ENCODE data around the gene CCHCR1. TPM values are rescaled to one million over a fixed set of nuclear protein-coding genes. Genes with fewer than 3 reads are reported as not detected.

Gene CCHCR1
- total and polyA plus RNA-seq, 2 experiments from 2014 or later, result 19.8 to 46.7 TPM

- TF ChIP-seq, protein P1, sequence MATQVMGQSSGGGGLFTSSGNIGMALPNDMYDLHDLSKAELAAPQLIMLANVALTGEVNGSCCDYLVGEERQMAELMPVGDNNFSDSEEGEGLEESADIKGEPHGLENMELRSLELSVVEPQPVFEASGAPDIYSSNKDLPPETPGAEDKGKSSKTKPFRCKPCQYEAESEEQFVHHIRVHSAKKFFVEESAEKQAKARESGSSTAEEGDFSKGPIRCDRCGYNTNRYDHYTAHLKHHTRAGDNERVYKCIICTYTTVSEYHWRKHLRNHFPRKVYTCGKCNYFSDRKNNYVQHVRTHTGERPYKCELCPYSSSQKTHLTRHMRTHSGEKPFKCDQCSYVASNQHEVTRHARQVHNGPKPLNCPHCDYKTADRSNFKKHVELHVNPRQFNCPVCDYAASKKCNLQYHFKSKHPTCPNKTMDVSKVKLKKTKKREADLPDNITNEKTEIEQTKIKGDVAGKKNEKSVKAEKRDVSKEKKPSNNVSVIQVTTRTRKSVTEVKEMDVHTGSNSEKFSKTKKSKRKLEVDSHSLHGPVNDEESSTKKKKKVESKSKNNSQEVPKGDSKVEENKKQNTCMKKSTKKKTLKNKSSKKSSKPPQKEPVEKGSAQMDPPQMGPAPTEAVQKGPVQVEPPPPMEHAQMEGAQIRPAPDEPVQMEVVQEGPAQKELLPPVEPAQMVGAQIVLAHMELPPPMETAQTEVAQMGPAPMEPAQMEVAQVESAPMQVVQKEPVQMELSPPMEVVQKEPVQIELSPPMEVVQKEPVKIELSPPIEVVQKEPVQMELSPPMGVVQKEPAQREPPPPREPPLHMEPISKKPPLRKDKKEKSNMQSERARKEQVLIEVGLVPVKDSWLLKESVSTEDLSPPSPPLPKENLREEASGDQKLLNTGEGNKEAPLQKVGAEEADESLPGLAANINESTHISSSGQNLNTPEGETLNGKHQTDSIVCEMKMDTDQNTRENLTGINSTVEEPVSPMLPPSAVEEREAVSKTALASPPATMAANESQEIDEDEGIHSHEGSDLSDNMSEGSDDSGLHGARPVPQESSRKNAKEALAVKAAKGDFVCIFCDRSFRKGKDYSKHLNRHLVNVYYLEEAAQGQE (IDR thresholded peaks at IDR 0.05; ENCODE audit: unreplicated experiment), result no peak
- TF ChIP-seq EZH2 (IDR thresholded peaks at IDR 0.05; ENCODE audit: low read depth, unreplicated experiment), result no peak
- TF ChIP-seq CTCF (conservative IDR thresholded peaks at IDR 0.05; ENCODE audit: low read depth in 2 of 2), result no peak
- no peak for TF ChIP-seq JUNB (IDR thresholded peaks at IDR 0.05; ENCODE audit: unreplicated experiment)
- no peak for TF ChIP-seq NANOG (IDR thresholded peaks at IDR 0.05; ENCODE audit: borderline replicate concordance)
Observed at GRCh38 chr6:31143148-31143547, 14.5 kb downstream of the CCHCR1 start (continued).

- Histone ChIP-seq H3K27ac (ENCODE audit: low read depth) (no peak overlapping the region), H3K4me1 (ENCODE audit: insufficient read depth) (peaks cover 7% of the 10 kb centered on the region; the same call in 1 of the 2 replicates), H3K36me3 (ENCODE audit: insufficient read depth) (peaks cover 7% of the 10 kb centered on the region), H3K79me2 (replicated peaks; ENCODE audit: insufficient read depth) (no peaks in the 10 kb centered on the region), H3F3A (replicated peaks; ENCODE audit: low read depth) (no peaks in the 10 kb centered on the region), H3K4me3 (no peak overlapping the region), H3K9me2 (ENCODE audit: insufficient read depth) (0 out of 2 replicates have a peak, but pooled peaks cover 3% of the 10 kb centered on the region), H3K4me2 (no peak overlapping the region), H4K20me1 (replicated peaks; ENCODE audit: insufficient read depth) (no peaks in the 10 kb centered on the region), H2AFZ (no peak overlapping the region), H3K27me3 (ENCODE audit: insufficient read depth) (no peaks in the 10 kb centered on the region)
- H3K4me1 Mint-ChIP-seq, result peaks cover 44% of the 10 kb centered on the region
- no peak overlapping the region; the same call in 1 of the 2 replicates for H3K27ac Mint-ChIP-seq
- no peak for TF ChIP-seq ZNF331 (CRISPR knock-in tag; IDR thresholded peaks at IDR 0.05; ENCODE audit: low read depth)
- TF ChIP-seq CREB1 (CRISPR knock-in tag; IDR thresholded peaks at IDR 0.05; ENCODE audit: low read depth), result no peak
- no peak for TF ChIP-seq EZH2phosphoT487 (IDR thresholded peaks at IDR 0.05; ENCODE audit: unreplicated experiment)
- no peak for TF ChIP-seq NANOG (IDR thresholded peaks at IDR 0.05; ENCODE audit: borderline replicate concordance)
- peaks cover 7% of the 10 kb centered on the region; the same call in 2 of the 3 replicates for H3K9me3 Mint-ChIP-seq
- H3K27me3 Mint-ChIP-seq (ENCODE audit: insufficient read depth, low read depth, poor library complexity), result peaks cover 14% of the 10 kb centered on the region
- no peak for ATAC-seq
- DNase-seq (ENCODE audit: low spot score), result no peak
- H3K36me3 Mint-ChIP-seq (ENCODE audit: low read depth), result peaks cover 33% of the 10 kb centered on the region
- no peak overlapping the region; the same call in 2 of the 3 replicates for H3K4me3 Mint-ChIP-seq
Observed at GRCh38 chr6:31142361-31142761, 15.2 kb downstream of the CCHCR1 start.

DNA sequence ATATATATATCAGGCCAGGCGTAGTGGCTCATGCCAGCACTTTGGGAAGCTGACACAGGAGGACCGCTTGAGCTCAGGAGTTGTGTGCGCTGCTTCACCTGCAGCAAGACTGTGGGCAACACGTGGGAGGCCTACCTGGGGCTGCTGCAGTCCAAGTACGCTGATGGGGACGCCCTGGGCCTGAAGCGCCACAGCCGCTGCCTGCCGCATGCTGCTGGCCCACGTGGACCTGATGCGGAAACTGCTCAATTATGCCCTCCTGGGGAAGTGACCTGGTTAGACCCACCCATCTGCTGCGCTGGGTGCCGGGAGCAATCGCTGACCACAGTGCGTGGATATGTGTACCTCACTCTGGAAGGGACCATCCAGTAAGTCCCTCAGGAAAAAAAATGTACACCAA, 17.0 kb downstream of the CCHCR1 start:
- H3K27me3 ChIP-seq (ENCODE audit: insufficient read depth), result no peaks in the 10 kb centered on the region
- H3K27ac Mint-ChIP-seq, result no peak overlapping the region
- no peak overlapping the region for H3K4me3 Mint-ChIP-seq
- H3K9me3 Mint-ChIP-seq, result peaks cover 8% of the 10 kb centered on the region; the same call in 2 of the 3 replicates
- H3K27ac ChIP-seq (ENCODE audit: low read depth), result no peak overlapping the region
- H3K4me2 ChIP-seq, result no peak overlapping the region
- H3K9me2 ChIP-seq (ENCODE audit: insufficient read depth), result 0 out of 2 replicates have a peak, but pooled peaks cover 3% of the 10 kb centered on the region
- peaks cover 44% of the 10 kb centered on the region for H3K4me1 Mint-ChIP-seq
- no peak overlapping the region for H3K4me3 ChIP-seq
- H3K36me3 ChIP-seq (ENCODE audit: insufficient read depth), result peaks cover 7% of the 10 kb centered on the region
- H3K79me2 ChIP-seq (replicated peaks; ENCODE audit: insufficient read depth), result no peaks in the 10 kb centered on the region
- peaks cover 7% of the 10 kb centered on the region; the same call in 1 of the 2 replicates for H3K4me1 ChIP-seq (ENCODE audit: insufficient read depth)
- H3K27me3 Mint-ChIP-seq (ENCODE audit: insufficient read depth, low read depth, poor library complexity), result peaks cover 14% of the 10 kb centered on the region
- H3K36me3 Mint-ChIP-seq (ENCODE audit: low read depth), result peaks cover 26% of the 10 kb centered on the region
- H3F3A ChIP-seq (replicated peaks; ENCODE audit: low read depth), result no peaks in the 10 kb centered on the region
- DNase-seq (ENCODE audit: low spot score) (no peak), ATAC-seq (no peak)
- no peaks in the 10 kb centered on the region for H4K20me1 ChIP-seq (replicated peaks; ENCODE audit: insufficient read depth)
- H2AFZ ChIP-seq, result no peak overlapping the region
- TF ChIP-seq ZNF331 (CRISPR knock-in tag; IDR thresholded peaks at IDR 0.05; ENCODE audit: low read depth), result no peak
- no peak for TF ChIP-seq STAT1 (IDR thresholded peaks at IDR 0.05; ENCODE audit: unreplicated experiment)
- TF ChIP-seq CREB1 (CRISPR knock-in tag; IDR thresholded peaks at IDR 0.05; ENCODE audit: low read depth), result no peak
- TF ChIP-seq JUNB (IDR thresholded peaks at IDR 0.05; ENCODE audit: unreplicated experiment), result no peak
- no peak for TF ChIP-seq ZNF114 (CRISPR knock-in tag; IDR thresholded peaks at IDR 0.05)
- TF ChIP-seq POLR2AphosphoS5 (IDR thresholded peaks at IDR 0.05; ENCODE audit: low read depth), result no peak
- TF ChIP-seq ETS1 (IDR thresholded peaks at IDR 0.05), result no peak
- no peak for TF ChIP-seq CTCF (conservative IDR thresholded peaks at IDR 0.05; ENCODE audit: low read depth in 2 of 2)
- no peak for TF ChIP-seq EZH2phosphoT487 (IDR thresholded peaks at IDR 0.05; ENCODE audit: unreplicated experiment)
- TF ChIP-seq NANOG (IDR thresholded peaks at IDR 0.05; ENCODE audit: borderline replicate concordance), result no peak
- TF ChIP-seq EZH2 (IDR thresholded peaks at IDR 0.05; ENCODE audit: low read depth, unreplicated experiment), result no peak
